ENCODE data around the gene KAT2A. TPM values are rescaled to one million over a fixed set of nuclear protein-coding genes. Genes with fewer than 3 reads are reported as not detected.

The KAT2A gene
- total RNA-seq, 4 donors from 2014 or later: 13.8 to 31.1 (median 21.8) TPM

DNA sequence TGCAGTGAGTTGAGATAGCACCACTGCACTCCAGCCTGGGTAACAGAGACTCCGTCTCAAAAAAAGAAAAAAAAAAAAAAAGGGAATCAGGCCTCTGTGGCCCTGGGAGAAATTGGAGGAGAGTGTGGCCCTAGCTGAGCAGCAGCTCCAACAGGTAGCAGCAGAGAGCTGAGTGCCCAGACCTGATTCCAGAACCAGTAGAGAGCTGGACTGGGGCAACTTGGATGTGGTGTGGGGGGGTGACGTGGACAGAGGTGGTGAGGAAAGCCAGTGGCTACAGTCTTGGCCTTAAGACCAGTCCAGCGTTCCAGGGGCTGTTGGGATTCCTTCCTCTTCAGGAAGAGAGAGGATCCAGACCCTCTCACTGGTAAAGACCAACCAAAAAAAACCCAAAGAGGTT lies 3.1 kb upstream of the KAT2A start:
- no peaks in the 10 kb centered on the region for H3K27me3 ChIP-seq
- no peak overlapping the region for H3K4me3 ChIP-seq
- no peak overlapping the region for H3K27ac ChIP-seq (replicated peaks in 1 of 4)
- 95% methylated on average over 3 of the region's 3 CpGs for WGBS
- intact Hi-C loops (cut with DNase I): no loop called here
- DNase-seq (ENCODE audit: extremely low spot score): no peak
- peaks cover 35 to 52% (median 41%) of the 10 kb centered on the region in 4 donors for H3K4me1 ChIP-seq
- TF ChIP-seq EP300 (IDR thresholded peaks at IDR 0.05): no peak
- TF ChIP-seq, protein P1, sequence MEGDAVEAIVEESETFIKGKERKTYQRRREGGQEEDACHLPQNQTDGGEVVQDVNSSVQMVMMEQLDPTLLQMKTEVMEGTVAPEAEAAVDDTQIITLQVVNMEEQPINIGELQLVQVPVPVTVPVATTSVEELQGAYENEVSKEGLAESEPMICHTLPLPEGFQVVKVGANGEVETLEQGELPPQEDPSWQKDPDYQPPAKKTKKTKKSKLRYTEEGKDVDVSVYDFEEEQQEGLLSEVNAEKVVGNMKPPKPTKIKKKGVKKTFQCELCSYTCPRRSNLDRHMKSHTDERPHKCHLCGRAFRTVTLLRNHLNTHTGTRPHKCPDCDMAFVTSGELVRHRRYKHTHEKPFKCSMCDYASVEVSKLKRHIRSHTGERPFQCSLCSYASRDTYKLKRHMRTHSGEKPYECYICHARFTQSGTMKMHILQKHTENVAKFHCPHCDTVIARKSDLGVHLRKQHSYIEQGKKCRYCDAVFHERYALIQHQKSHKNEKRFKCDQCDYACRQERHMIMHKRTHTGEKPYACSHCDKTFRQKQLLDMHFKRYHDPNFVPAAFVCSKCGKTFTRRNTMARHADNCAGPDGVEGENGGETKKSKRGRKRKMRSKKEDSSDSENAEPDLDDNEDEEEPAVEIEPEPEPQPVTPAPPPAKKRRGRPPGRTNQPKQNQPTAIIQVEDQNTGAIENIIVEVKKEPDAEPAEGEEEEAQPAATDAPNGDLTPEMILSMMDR (IDR thresholded peaks at IDR 0.05): no peak
- H3K36me3 ChIP-seq: peaks cover 44 to 50% (median 47%) of the 10 kb centered on the region in 4 donors
- no peaks in the 10 kb centered on the region for H3K9me3 ChIP-seq

DNA sequence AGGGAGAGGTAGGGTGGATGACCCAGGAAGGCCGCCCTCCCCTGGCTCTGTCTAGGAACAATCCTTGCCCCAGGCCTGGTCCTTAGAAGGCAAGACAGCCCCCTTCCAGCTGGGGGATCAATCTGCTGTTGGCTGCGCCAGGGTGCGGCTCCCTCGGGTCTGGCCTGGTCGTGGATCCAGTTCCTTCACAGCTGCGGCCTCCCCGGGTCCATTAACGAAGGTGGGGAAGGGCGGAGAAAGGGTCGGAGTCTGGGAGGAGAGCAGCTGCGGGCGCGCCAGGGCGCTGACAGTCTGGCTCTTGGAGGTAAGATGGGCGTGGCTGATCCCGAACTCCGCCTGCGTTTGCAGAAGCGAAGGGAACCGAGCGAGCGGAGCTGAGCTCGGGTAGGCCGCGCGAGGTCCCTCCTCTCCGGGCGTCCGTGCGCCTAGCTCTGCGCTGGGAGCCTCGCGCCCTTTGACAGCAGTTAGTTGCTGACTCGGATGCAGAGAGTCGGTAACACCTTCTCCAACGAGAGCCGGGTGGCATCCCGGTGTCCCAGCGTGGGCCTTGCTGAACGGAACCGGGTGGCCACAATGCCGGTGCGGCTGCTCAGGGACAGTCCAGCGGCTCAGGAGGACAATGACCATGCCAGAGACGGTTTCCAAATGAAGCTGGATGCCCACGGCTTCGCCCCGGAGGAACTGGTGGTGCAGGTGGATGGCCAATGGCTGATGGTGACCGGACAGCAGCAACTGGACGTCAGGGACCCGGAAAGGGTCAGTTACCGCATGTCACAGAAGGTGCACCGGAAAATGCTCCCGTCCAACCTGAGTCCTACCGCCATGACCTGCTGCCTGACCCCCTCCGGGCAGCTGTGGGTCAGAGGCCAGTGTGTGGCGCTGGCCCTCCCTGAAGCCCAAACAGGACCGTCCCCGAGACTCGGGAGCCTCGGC lies 1.5 kb upstream of the KAT2A start, which contains the start of gene HSPB9:
HSPB9 (plus strand) TSS at position 434 of the 933 bp plus-strand sequence; CDS start at position 481, 47 bp downstream.
- Histone ChIP-seq H3K4me3 (peak within 1 kb of the TSS; percentile 35 to 83 (median 72)), H3K4me1 (peaks cover 23 to 42% (median 36%) of the 10 kb centered on the region in 4 donors), H3K9me3 (no peaks in the 10 kb centered on the region), H3K36me3 (peaks cover 28 to 50% (median 41%) of the 10 kb centered on the region in 4 donors), H3K27ac (replicated peaks in 1 of 4) (peak within 1 kb of the TSS; percentile 15 to 53 (median 37)), H3K27me3 (no peaks in the 10 kb centered on the region)
- intact Hi-C loops (cut with DNase I): no loop called here
- 77% methylated on average over 24 of the region's 61 CpGs for whole genome bisulfite sequencing
- TF ChIP-seq, protein P1 (IDR thresholded peaks at IDR 0.05): no peak
- TF ChIP-seq EP300 (IDR thresholded peaks at IDR 0.05): no peak
- no peak for TF ChIP-seq POLR2AphosphoS5 (IDR thresholded peaks at IDR 0.05)
- no peak for TF ChIP-seq POLR2A (IDR thresholded peaks at IDR 0.05; ENCODE audit: low read depth)
- DNase-seq (ENCODE audit: extremely low spot score): no peak

DNA sequence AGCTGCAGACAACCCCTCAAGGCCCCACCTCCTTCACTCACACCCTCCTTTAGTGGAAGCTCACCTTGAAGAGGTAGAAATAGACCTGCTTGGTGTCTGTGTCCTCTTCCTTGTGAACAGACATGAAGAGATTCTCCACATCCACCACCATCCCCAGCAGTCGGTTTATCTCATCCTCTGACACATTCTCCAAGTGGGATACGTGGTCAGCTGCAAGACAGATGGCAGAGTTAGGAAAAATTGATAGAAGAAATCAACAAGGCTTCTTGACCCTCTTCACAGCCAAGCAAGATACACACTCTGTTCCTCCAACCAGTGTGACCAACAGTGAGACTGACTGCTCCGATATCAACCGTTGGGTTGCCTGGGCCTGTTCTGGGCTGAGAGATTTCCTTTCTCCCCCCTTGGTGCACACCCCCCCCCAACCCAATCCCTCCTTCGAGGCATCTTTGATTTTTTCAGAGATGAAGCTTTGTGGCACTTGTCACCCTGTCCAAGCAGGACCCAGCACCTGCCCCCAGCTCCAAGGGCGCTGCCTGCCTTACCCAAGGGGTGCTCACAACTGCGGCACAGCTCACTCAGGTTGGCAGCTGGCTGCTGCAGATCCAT lies 902 bp downstream of the KAT2A start:
- peak overlapping the region; percentile 68 to 89 (median 80) for H3K4me3 ChIP-seq
- no peak for DNase-seq (ENCODE audit: extremely low spot score)
- peaks cover 23 to 52% (median 41%) of the 10 kb centered on the region in 4 donors for H3K4me1 ChIP-seq
- peak overlapping the region in 1 of 4 donors; percentile 52 for H3K27ac ChIP-seq (replicated peaks in 1 of 4)
- WGBS: 34% methylated on average over 4 of the region's 7 CpGs
- peaks cover 4 to 47% (median 29%) of the 10 kb centered on the region in 4 donors for H3K36me3 ChIP-seq
- TF ChIP-seq POLR2AphosphoS5 (IDR thresholded peaks at IDR 0.05) (no peak), POLR2A (IDR thresholded peaks at IDR 0.05; ENCODE audit: low read depth) (no peak), EP300 (IDR thresholded peaks at IDR 0.05) (no peak)
- TF ChIP-seq, protein P1 (IDR thresholded peaks at IDR 0.05): no peak
- H3K9me3 ChIP-seq: no peaks in the 10 kb centered on the region
- H3K27me3 ChIP-seq: no peaks in the 10 kb centered on the region
- intact Hi-C loops (cut with DNase I): no loop called here

DNA sequence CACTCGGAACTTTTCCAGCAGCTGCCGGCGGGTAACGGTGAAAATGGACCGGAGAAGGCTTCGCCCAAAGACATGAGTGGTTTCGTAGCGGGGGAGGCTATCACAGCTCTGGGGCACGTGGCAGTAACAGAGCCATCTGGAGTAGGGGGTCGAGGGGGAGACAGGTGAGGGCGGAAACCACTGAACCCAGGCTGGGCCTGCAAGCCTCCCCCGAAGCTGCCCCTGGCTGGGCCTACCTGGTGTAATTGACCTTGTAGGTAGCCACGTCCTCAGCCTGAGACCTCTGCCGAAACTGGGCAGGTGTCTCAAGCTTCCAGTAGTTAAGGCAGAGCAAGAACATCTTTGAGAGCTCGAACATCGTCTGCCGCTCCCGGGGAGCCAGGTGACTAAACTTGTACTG lies 1.9 kb downstream of the KAT2A start:
- H3K9me3 ChIP-seq: no peaks in the 10 kb centered on the region
- no peaks in the 10 kb centered on the region for H3K27me3 ChIP-seq
- no peak for DNase-seq (ENCODE audit: extremely low spot score)
- intact Hi-C loops (cut with DNase I): loop anchor here (5.0 kb wide), 2 partner anchors 52 to 152 kb away; partner anchors contain the start of gene CNP
- H3K4me1 ChIP-seq: peaks cover 23 to 52% (median 41%) of the 10 kb centered on the region in 4 donors
- TF ChIP-seq, protein P1 (IDR thresholded peaks at IDR 0.05): no peak
- TF ChIP-seq POLR2AphosphoS5 (IDR thresholded peaks at IDR 0.05) (no peak), POLR2A (IDR thresholded peaks at IDR 0.05; ENCODE audit: low read depth) (no peak), EP300 (IDR thresholded peaks at IDR 0.05) (no peak)
- H3K36me3 ChIP-seq: peaks cover 0 to 47% (median 30%) of the 10 kb centered on the region in 4 donors
- 91% methylated on average over 18 of the region's 18 CpGs for WGBS
- H3K4me3 ChIP-seq: no peak overlapping the region
- H3K27ac ChIP-seq (replicated peaks in 1 of 4): no peak overlapping the region
